HTERT RPE-1 (cell line): ENCODE data around the gene ZFC3H1.

Experiments used
- in situ Hi-C: fragments of 300-500 bp; cut with MboI; formaldehyde crosslinking; loops from 4 replicates; pipeline ENCODE4 v1.14.3; 2020; ENCODE audit warnings: low sequenced_read_pairs

The ZFC3H1 gene

GRCh38 chr12:71638499-71638898 lies 25.1 kb downstream of the ZFC3H1 start:
- in situ Hi-C loops, result no loop called here

DNA sequence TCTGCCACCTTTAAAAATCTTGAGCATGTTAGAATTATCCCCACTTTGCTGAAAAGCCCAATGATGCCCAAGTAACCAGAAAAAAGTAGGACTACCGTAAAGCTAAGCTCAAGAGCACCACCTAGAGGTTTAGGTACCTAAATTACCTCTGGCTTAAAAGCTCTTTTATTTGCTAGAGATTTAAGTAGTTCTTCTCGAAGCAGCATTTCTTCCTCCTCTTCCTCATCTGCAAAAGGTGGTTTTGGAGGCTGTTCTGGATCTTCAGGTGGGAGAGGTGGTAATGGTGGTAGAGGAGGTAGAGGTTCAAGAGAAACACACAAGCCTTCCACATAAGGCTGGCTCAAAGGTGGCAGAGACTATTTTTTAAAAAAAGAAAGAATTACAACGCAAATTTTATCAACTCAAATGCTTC lies 26.9 kb downstream of the ZFC3H1 start:
- in situ Hi-C loops, result no loop called here

DNA sequence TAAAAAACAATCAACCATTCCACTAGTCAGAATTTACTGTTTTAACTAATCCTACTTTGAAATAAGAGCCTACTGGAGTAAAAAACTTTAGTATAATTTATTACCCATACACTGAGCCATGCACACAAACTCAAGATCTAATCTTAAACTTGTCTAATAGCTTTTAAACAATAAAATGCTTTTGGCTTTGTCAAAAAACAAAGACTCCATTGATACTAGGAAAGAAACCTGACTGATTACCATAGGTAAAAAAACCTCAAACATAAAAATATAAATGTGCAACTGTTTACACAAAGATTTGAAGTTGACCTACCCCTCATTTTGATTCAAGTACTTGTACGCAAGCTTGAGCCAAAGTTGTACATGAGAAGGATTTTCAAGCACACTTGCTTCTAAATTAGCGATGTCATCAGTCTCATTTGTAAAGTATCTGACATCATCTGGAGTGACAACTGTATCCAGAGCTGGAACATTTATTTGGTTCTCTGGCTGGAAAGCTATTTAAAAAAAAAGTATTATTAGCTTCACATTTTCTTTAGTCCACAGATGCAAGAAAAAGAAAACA lies 36.1 kb downstream of the ZFC3H1 start:
- in situ Hi-C loops, result no loop called here

DNA sequence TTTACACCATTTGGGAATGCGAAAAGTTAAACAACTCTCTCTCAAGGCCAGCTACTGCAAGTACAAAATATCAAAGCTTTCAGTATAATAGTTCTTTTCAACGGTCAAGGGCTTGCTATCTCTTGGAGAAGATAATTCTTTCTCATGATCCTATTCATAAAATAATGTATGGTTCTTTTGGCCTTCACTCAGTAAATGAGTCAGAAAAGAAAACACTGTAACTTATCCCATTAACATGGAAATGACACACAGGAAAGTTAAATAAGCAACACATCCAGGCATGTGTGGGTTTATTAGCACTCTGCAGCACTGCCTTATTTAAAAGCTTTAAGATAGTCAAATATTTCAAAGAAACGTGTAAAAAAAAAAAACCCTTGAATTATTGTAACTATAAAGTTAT lies 36.9 kb downstream of the ZFC3H1 start:
- in situ Hi-C loops, result no loop called here

- in situ Hi-C loops, result no loop called here
These were observed 37.5 kb downstream of the ZFC3H1 start for GRCh38 chr12:71626098-71626497.

- in situ Hi-C loops, result no loop called here
These were observed 38.2 kb downstream of the ZFC3H1 start for GRCh38 chr12:71625476-71625875.

DNA sequence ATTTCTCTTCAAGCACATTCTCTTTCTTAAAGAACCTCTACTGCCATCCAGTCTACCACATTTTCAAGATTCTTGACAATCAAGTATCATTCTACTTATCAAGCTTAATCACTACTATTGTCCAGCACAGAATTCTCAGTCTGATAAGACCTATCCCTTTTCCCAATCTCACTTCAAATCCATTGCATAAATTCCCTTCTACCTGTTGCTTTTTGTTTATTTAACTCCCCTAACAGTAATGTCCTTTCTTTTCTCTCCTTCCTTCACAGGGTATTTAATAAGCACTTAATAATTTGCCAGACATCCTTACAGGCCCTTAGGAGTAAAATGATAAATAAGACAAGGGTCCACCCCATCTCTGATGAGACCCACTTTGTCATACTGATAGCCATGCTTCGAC lies 41.7 kb downstream of the ZFC3H1 start:
- in situ Hi-C loops, result no loop called here

DNA sequence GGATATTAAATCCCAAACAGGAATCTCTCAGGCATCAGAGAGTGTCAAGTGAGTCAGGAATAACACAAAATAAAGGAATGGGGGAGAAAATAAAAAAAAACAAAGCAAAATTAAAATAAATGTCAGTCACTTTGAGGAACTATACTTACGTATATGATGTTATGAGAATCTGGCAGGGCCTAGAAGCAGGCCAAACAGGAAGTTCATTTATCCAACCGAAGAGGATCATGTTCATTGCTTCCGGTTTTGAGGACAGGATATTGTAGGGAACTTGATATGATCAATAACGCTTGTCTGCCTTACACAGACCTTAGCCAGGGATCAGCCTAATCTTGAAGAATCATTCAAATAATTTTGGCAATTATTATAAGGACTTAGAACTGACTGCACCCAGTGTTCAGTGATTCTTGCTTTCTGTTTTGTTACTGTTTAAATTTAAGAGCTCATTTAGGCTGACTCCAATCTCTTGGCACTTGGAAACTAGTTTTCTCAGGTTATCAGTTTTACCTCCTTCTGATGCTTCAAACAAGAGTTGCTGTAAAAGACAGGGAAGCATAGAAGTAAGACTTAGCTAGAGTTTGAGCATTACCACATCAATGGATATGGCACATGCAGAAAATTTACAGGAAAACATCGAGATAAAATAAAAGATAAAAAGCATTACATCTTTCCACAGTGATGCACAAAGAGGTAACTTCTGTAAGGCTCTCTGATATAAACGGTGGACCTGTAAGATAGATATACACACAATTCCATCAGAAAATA lies 53.4 kb downstream of the ZFC3H1 start:
- in situ Hi-C loops, result no loop called here

GRCh38 chr12:71607494-71608330 lies 55.9 kb downstream of the ZFC3H1 start:
- in situ Hi-C loops, result no loop called here

DNA sequence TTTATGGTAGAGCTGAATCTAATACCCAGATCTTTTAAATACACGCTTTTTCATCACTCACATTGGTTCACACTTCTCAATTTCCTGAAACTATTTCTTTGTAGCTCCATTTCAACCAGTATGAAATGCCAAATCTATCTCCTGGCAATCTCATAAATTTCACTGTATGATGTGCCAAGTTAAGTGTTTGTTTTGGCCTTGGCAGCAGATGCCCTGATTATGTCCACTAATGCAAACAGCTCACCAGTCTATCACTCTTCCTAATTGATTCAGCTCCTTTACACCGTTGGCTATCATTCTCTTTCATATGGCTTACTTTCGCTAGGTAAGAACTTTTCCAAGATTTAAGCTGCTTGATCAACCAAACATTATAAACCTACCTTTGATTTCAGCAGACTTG lies 58.6 kb downstream of the ZFC3H1 start:
- in situ Hi-C loops, result no loop called here

DNA sequence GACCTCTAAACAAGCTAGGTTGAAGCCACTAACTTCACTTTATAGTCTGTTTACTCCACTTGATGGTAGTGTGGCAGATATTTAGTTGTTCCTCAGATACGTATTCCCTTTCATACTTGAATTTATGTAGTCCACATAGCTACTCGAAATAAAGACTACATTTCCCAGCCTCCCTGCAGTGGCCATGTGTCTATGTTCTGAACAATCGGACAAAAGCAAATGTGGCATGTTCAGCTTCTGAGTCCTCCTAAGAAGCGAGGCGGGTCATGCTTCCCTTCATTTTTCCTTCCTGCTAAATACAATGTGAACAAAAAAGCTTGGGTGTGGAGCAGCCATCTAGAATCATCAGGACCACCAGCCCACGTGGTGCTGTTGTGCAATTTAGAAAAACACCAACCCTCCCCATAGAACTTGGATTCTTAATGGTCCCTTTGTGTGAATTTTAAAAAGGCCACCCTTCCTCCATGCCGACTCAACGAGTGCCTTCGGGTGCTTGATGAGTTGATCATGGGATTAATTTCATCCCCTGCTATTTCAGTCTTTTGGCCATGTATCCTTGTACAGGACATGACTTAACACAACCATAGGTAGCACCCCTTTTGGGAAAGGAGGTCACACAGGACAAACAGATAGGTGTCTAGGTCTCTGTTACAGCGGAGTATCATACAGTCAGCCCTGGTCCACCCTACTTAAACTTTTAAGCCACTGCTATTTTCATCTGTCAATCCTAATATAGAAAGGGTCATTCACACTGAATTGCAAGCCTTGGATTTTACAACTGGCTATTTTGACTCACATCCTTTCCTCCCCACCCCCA lies 60.7 kb downstream of the ZFC3H1 start:
- in situ Hi-C loops, result no loop called here

DNA sequence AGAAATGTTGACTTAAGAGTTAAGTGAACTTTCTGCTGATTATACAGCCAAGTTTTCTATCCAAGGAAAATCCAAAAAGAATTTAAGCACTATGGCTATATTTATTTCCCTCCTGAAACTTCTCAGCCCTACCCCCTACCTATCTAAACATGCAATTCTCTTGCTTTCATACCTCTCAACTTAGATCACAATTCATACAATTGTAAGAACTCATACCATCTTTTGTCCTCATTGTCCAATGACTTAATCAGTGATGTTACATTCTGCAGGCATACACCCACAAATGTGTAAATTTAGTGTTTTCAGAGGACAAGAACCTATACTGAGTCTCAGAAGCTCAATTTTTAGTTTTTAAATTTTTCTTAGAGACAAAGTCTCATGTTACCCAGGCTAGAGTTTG lies 62.1 kb downstream of the ZFC3H1 start:
- in situ Hi-C loops, result no loop called here

- in situ Hi-C loops, result no loop called here
These were observed 64.4 kb downstream of the ZFC3H1 start for GRCh38 chr12:71599210-71599609.

- in situ Hi-C loops, result no loop called here
These were observed 69.3 kb downstream of the ZFC3H1 start for GRCh38 chr12:71594214-71594948.

GRCh38 chr12:71592841-71593240 lies 70.8 kb downstream of the ZFC3H1 start:
- in situ Hi-C loops, result no loop called here

GRCh38 chr12:71591601-71592000 lies 72.0 kb downstream of the ZFC3H1 start:
- in situ Hi-C loops, result no loop called here

DNA sequence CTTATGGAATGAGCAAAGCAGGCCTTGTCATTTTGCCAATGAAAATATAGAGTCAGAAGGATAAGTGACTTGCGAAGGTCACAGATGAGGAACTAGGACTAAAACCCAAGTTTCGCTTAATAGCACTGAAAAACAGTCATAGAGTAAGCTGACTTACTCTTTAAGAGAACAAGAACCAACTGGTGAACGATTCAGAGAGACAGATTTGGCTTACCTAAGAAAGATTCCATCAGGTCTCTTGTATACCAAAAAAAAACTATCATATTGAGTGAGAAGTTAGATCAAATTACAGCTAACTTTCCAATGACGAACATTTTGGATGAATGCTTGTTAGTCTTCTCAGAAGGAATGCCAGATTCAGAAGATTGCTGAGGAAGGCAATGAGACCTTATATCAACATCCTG lies 74.2 kb downstream of the ZFC3H1 start:
- in situ Hi-C loops, result no loop called here

DNA sequence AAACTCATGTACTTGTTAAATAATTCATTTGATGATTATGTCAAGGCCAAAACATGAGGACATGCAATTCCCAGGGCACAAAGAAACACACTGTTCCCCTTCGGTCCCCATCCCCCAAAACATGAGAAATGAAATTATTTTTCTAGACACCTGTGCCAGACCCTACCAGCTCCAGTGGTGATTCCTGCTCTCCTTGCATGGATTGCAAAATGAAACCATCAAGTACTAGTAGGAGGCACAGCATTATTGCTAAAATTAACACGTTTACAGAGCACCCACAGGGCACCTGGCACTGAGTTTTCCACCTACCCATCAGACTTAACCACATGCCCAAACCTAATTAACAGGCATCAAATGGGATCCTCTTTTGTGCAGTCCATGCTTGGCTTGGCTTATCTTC lies 76.6 kb downstream of the ZFC3H1 start:
- in situ Hi-C loops, result no loop called here

- in situ Hi-C loops, result no loop called here
These were observed 78.4 kb downstream of the ZFC3H1 start for GRCh38 chr12:71585218-71585617.

- in situ Hi-C loops, result no loop called here
These were observed 79.3 kb downstream of the ZFC3H1 start for GRCh38 chr12:71584356-71584755.
